Fibroblast of skin of left quadriceps (primary cell): ENCODE measurements around the gene AMMECR1.
"Not testable (repeated sequence)": the region's sequence is repeated elsewhere in the genome, so short reads cannot be mapped to it uniquely, and the experiment has no call there.

Experiments
- DNase-seq, 2 experiments: peaks; one replicate each; pipeline ENCODE4 v3.0.0-alpha.2; 2013; ENCODE audit warnings: low read depth in 2 of 2

Gene AMMECR1

GRCh38 chrX:110258552-110258951 is 59.3 kb downstream of the AMMECR1 start:
- no peak for DNase-seq

GRCh38 chrX:110257889-110258288 is 60.0 kb downstream of the AMMECR1 start:
- DNase-seq = no peak

- DNase-seq = no peak
Measured at GRCh38 chrX:110252711-110253110, 65.2 kb downstream of the AMMECR1 start.

- no peak for DNase-seq
Measured at GRCh38 chrX:110251961-110252360, 65.9 kb downstream of the AMMECR1 start.

- no peak for DNase-seq
Measured at GRCh38 chrX:110251526-110251925, 66.4 kb downstream of the AMMECR1 start.

GRCh38 chrX:110250847-110251246 is 67.0 kb downstream of the AMMECR1 start:
- DNase-seq = no peak

- no peak for DNase-seq
Measured at GRCh38 chrX:110248578-110248977, 69.3 kb downstream of the AMMECR1 start.

GRCh38 chrX:110245011-110245410 is 72.9 kb downstream of the AMMECR1 start:
- no peak for DNase-seq

- DNase-seq = no peak
Measured at GRCh38 chrX:110242371-110242770, 75.5 kb downstream of the AMMECR1 start.

- DNase-seq = no peak
Measured at GRCh38 chrX:110241816-110242215, 76.1 kb downstream of the AMMECR1 start.

GRCh38 chrX:110238259-110238658 is 79.6 kb downstream of the AMMECR1 start:
- not testable (repeated sequence) for DNase-seq

GRCh38 chrX:110231485-110231884 is 86.4 kb downstream of the AMMECR1 start:
- not testable (repeated sequence) for DNase-seq

- not testable (repeated sequence) for DNase-seq
Measured at GRCh38 chrX:110229497-110230111, 88.3 kb downstream of the AMMECR1 start.

- no peak for DNase-seq
Measured at GRCh38 chrX:110228453-110228852, 89.4 kb downstream of the AMMECR1 start.

GRCh38 chrX:110226931-110227330 is 91.0 kb downstream of the AMMECR1 start:
- no peak for DNase-seq

GRCh38 chrX:110224926-110225617 is 92.8 kb downstream of the AMMECR1 start:
- DNase-seq = no peak

GRCh38 chrX:110222497-110223257 is 95.2 kb downstream of the AMMECR1 start:
- no peak for DNase-seq

GRCh38 chrX:110219920-110220319 is 98.0 kb downstream of the AMMECR1 start:
- DNase-seq = no peak

GRCh38 chrX:110218591-110218990 is 99.3 kb downstream of the AMMECR1 start:
- DNase-seq = peak; percentile 69 to 72

- DNase-seq = no peak
Measured at GRCh38 chrX:110216027-110216426, 101.9 kb downstream of the AMMECR1 start.

GRCh38 chrX:110215411-110215810 is 102.5 kb downstream of the AMMECR1 start:
- DNase-seq = no peak

- no peak for DNase-seq
Measured at GRCh38 chrX:110214684-110215083, 103.2 kb downstream of the AMMECR1 start.

GRCh38 chrX:110213183-110213582 is 104.7 kb downstream of the AMMECR1 start:
- no peak for DNase-seq
